ENCODE measurements around the gene ZFAND6. TPM values are rescaled to one million over a fixed set of nuclear protein-coding genes. Genes with fewer than 3 reads are reported as not detected.
"Not testable (repeated sequence)": the region's sequence is repeated elsewhere in the genome, so short reads cannot be mapped to it uniquely, and the experiment has no call there.

ZFAND6 gene
- total RNA-seq, 1 donor from 2014 or later: 76.7 TPM

DNA sequence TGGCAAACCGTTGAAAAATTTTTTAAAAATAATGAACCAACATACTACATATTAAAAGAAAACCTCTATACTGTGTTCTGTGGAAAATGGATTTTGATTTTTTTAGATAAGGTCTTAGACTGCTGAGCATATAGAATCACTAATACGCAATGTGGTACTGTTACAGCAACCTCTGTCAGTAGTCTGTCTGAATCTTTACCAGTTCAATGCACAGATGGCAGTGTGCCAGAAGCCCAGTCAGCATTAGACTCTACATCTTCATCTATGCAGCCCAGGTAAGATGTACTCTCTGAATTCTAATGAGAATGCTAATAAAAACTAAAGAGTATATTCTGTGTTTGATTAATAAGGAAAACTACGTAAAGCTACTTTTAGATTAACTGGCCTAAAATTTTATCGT is 62.1 kb downstream of the ZFAND6 start:
- H3K9me3 ChIP-seq: no peaks in the 10 kb centered on the region
- intact Hi-C loops (cut with DNase I): no loop called here
- no peaks in the 10 kb centered on the region for H3K27me3 ChIP-seq (ENCODE audit: low read depth)
- TF ChIP-seq, protein P1, sequence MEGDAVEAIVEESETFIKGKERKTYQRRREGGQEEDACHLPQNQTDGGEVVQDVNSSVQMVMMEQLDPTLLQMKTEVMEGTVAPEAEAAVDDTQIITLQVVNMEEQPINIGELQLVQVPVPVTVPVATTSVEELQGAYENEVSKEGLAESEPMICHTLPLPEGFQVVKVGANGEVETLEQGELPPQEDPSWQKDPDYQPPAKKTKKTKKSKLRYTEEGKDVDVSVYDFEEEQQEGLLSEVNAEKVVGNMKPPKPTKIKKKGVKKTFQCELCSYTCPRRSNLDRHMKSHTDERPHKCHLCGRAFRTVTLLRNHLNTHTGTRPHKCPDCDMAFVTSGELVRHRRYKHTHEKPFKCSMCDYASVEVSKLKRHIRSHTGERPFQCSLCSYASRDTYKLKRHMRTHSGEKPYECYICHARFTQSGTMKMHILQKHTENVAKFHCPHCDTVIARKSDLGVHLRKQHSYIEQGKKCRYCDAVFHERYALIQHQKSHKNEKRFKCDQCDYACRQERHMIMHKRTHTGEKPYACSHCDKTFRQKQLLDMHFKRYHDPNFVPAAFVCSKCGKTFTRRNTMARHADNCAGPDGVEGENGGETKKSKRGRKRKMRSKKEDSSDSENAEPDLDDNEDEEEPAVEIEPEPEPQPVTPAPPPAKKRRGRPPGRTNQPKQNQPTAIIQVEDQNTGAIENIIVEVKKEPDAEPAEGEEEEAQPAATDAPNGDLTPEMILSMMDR (IDR thresholded peaks at IDR 0.05): no peak
- no peaks in the 10 kb centered on the region for H3K4me1 ChIP-seq
- no peak overlapping the region for H3K27ac ChIP-seq
- DNase-seq (no peak), ATAC-seq (no peak)
- no peak overlapping the region for H3K4me3 ChIP-seq
- peaks cover 35% of the 10 kb centered on the region for H3K36me3 ChIP-seq

- ATAC-seq (peak in 1 of 2 donors; percentile 45), DNase-seq (no peak)
- no peak overlapping the region for H3K4me3 ChIP-seq
- intact Hi-C loops (cut with DNase I): no loop called here
- H3K27me3 ChIP-seq (ENCODE audit: low read depth): no peaks in the 10 kb centered on the region
- TF ChIP-seq, protein P1 (IDR thresholded peaks at IDR 0.05): no peak
- H3K36me3 ChIP-seq: peaks cover 36% of the 10 kb centered on the region
- no peaks in the 10 kb centered on the region for H3K9me3 ChIP-seq
- H3K27ac ChIP-seq: no peak overlapping the region
- no peaks in the 10 kb centered on the region for H3K4me1 ChIP-seq
Observed at GRCh38 chr15:80123034-80123433, 63.6 kb downstream of the ZFAND6 start.

GRCh38 chr15:80127253-80127652 is 67.8 kb downstream of the ZFAND6 start:
- DNase-seq; ATAC-seq; intact Hi-C loops (cut with DNase I); H3K4me1 ChIP-seq; H3K27me3 ChIP-seq (ENCODE audit: low read depth); H3K9me3 ChIP-seq; H3K27ac ChIP-seq; H3K4me3 ChIP-seq: not testable (repeated sequence)
- H3K36me3 ChIP-seq: peaks cover 56% of the 10 kb centered on the region

GRCh38 chr15:80127911-80128310 is 68.4 kb downstream of the ZFAND6 start:
- no peak overlapping the region for H3K27ac ChIP-seq
- DNase-seq: no peak
- TF ChIP-seq, protein P1 (IDR thresholded peaks at IDR 0.05): no peak
- intact Hi-C loops (cut with DNase I): no loop called here
- H3K4me1 ChIP-seq: no peaks in the 10 kb centered on the region
- peaks cover 56% of the 10 kb centered on the region for H3K36me3 ChIP-seq
- H3K9me3 ChIP-seq: no peaks in the 10 kb centered on the region
- H3K4me3 ChIP-seq: no peak overlapping the region
- ATAC-seq: no peak
- H3K27me3 ChIP-seq (ENCODE audit: low read depth): no peaks in the 10 kb centered on the region

GRCh38 chr15:80132382-80132781 is 72.9 kb downstream of the ZFAND6 start:
- no peaks in the 10 kb centered on the region for H3K27me3 ChIP-seq (ENCODE audit: low read depth)
- intact Hi-C loops (cut with DNase I): no loop called here
- H3K9me3 ChIP-seq: no peaks in the 10 kb centered on the region
- ATAC-seq (peak in 1 of 2 donors; percentile 55), DNase-seq (no peak)
- no peak overlapping the region for H3K4me3 ChIP-seq
- peaks cover 72% of the 10 kb centered on the region for H3K36me3 ChIP-seq
- no peak overlapping the region for H3K27ac ChIP-seq
- TF ChIP-seq, protein P1 (IDR thresholded peaks at IDR 0.05): no peak
- H3K4me1 ChIP-seq: no peaks in the 10 kb centered on the region

GRCh38 chr15:80136854-80137253 is 77.4 kb downstream of the ZFAND6 start:
- DNase-seq (no peak), ATAC-seq (no peak)
- Histone ChIP-seq H3K4me1 (no peaks in the 10 kb centered on the region), H3K4me3 (no peak overlapping the region), H3K36me3 (peaks cover 62% of the 10 kb centered on the region), H3K27me3 (ENCODE audit: low read depth) (no peaks in the 10 kb centered on the region), H3K27ac (no peak overlapping the region), H3K9me3 (no peaks in the 10 kb centered on the region)
- TF ChIP-seq, protein P1 (IDR thresholded peaks at IDR 0.05): no peak
- intact Hi-C loops (cut with DNase I): no loop called here

Data from lower lobe of right lung (tissue), 2 donors.